Liver (tissue), 9 donors: ENCODE data around the gene PADI3. TPM values are rescaled to one million over a fixed set of nuclear protein-coding genes. Genes with fewer than 3 reads are reported as not detected.

ENCODE experiments used
- DNase-seq: peaks from one replicate; pipeline ENCODE4 v3.0.0-alpha.2; 2017; ENCODE audit warnings: low spot score
- H3K27ac ChIP-seq, 2 donors: one replicate each; pipeline ENCODE4 v1.7.0; 2013; ENCODE audit warnings: inconsistent platforms in 2 of 2, low read length in 2 of 2, control low read depth in 1 of 2, low read depth in 1 of 2, mild to moderate bottlenecking in 1 of 2
- H3K27me3 ChIP-seq, 4 donors: one replicate each; pipeline versions ENCODE4 v1.6.1 to v1.7.0; 2013; ENCODE audit warnings: low read length in 3 of 4, inconsistent platforms in 1 of 4, mild to moderate bottlenecking in 1 of 4, moderate library complexity in 1 of 4; ENCODE audit not compliant: control insufficient read depth in 4 of 4, insufficient read depth in 4 of 4
- H3K36me3 ChIP-seq, 4 donors: one replicate each; pipeline versions ENCODE4 v1.6.1 to v1.7.0; 2013; ENCODE audit warnings: low read length in 3 of 4, mild to moderate bottlenecking in 3 of 4, low read depth in 1 of 4, moderate library complexity in 1 of 4; ENCODE audit not compliant: control insufficient read depth in 4 of 4, insufficient read depth in 3 of 4
- H3K4me1 ChIP-seq, 4 donors: one replicate each; pipeline versions ENCODE4 v1.6.1 to v1.7.0; 2013; ENCODE audit warnings: low read length in 3 of 4, mild to moderate bottlenecking in 3 of 4, moderate library complexity in 1 of 4; ENCODE audit not compliant: control insufficient read depth in 4 of 4, insufficient read depth in 4 of 4
- H3K4me3 ChIP-seq, 3 donors: one replicate each; pipeline versions ENCODE4 v1.6.1 to v1.7.0; 2013; ENCODE audit warnings: low read length in 3 of 3, control low read depth in 1 of 3, low read depth in 1 of 3, mild to moderate bottlenecking in 1 of 3
- H3K9ac ChIP-seq, 2 donors: one replicate each; pipeline ENCODE4 v1.7.0; 2013; ENCODE audit warnings: low read length in 2 of 2, mild to moderate bottlenecking in 2 of 2, moderate library complexity in 2 of 2, control low read depth in 1 of 2, low read depth in 1 of 2
- H3K9me3 ChIP-seq, 4 donors: one replicate each; pipeline versions ENCODE4 v1.6.1 to v1.7.0; 2013; ENCODE audit warnings: low read length in 3 of 4; ENCODE audit not compliant: control insufficient read depth in 4 of 4
- EGR1 ChIP-seq, 2 donors: IDR thresholded peaks; 2 replicates each; pipeline ENCODE4 v1.6.1; 2016 to 2018; ENCODE audit warnings: antibody characterized with exemption in 2 of 2, low read depth in 2 of 2
- FOXA1 ChIP-seq: IDR thresholded peaks from 2 replicates; pipeline ENCODE4 v1.6.1; 2016; ENCODE audit warnings: antibody characterized with exemption
- FOXA2 ChIP-seq: IDR thresholded peaks from 2 replicates; pipeline ENCODE4 v1.6.1; 2016; ENCODE audit warnings: antibody characterized with exemption
- GABPA ChIP-seq, 2 donors: IDR thresholded peaks in 1 of 2; conservative IDR thresholded peaks in 1 of 2; 2 replicates each; pipeline ENCODE4 v1.6.1; 2016; ENCODE audit warnings: antibody characterized with exemption in 2 of 2, mild to moderate bottlenecking in 1 of 2, moderate library complexity in 1 of 2
- HNF4A ChIP-seq, 2 donors: conservative IDR thresholded peaks; 2 replicates each; pipeline ENCODE4 v1.6.1; 2016; ENCODE audit warnings: antibody characterized with exemption in 2 of 2, mild to moderate bottlenecking in 2 of 2
- HNF4G ChIP-seq: IDR thresholded peaks from 2 replicates; pipeline ENCODE4 v1.6.1; 2016; ENCODE audit warnings: antibody characterized with exemption
- JUND ChIP-seq, 2 donors: IDR thresholded peaks; 2 replicates each; pipeline ENCODE4 v1.6.1; 2016; ENCODE audit warnings: antibody characterized with exemption in 2 of 2
- NR2F2 ChIP-seq: IDR thresholded peaks from 2 replicates; pipeline ENCODE4 v1.6.1; 2016; ENCODE audit warnings: antibody characterized with exemption
- RAD21 ChIP-seq, 2 donors: IDR thresholded peaks; 2 replicates each; pipeline ENCODE4 v1.6.1; 2016; ENCODE audit warnings: antibody characterized with exemption in 2 of 2, mild to moderate bottlenecking in 2 of 2
- RXRA ChIP-seq, 2 donors: IDR thresholded peaks; 2 replicates each; pipeline ENCODE4 v1.6.1; 2017 to 2018; ENCODE audit warnings: antibody characterized with exemption in 2 of 2, mild to moderate bottlenecking in 1 of 2
- SP1 ChIP-seq: IDR thresholded peaks from 2 replicates; pipeline ENCODE4 v1.6.1; 2018; ENCODE audit warnings: antibody characterized with exemption, mild to moderate bottlenecking
- TAF1 ChIP-seq: conservative IDR thresholded peaks from 2 replicates; pipeline ENCODE4 v1.6.1; 2016; ENCODE audit warnings: antibody characterized with exemption, mild to moderate bottlenecking
- YY1 ChIP-seq: IDR thresholded peaks from 2 replicates; pipeline ENCODE4 v1.6.1; 2016; ENCODE audit warnings: antibody characterized with exemption, mild to moderate bottlenecking
- WGBS: extraction: QIAGEN DNeasy Blood & Tissue Kit; methylation state at CpG from one replicate; pipeline ENCODE4 v1.1.7; 2013; 5-methylcytosine and 5-hydroxymethylcytosine counted together
- polyA plus RNA-seq, 2 donors: library from polyadenylated mRNA; stranded (reverse) in 1 of 2; unstranded in 1 of 2; fragments of 200-250 nt in 1 of 2; fragments of >200 nt in 1 of 2; fragmentation: Nextera tagmentation in 1 of 2; extraction: Ambion mirVana in 1 of 2; gene quantifications; one replicate each; pipeline versions ENCODE4 v1.2.1 to v1.2.3, GENCODE V29; 2013 to 2015
- total RNA-seq, 2 donors: library from RNA; depleted of rRNA; stranded (reverse); fragments of >200 nt; gene quantifications; one replicate each; pipeline ENCODE4 v1.2.3, GENCODE V29; 2014
- TF ChIP-seq, protein P1 (sequence below): IDR thresholded peaks from 2 replicates; pipeline ENCODE4 v1.6.1; 2016; ENCODE audit warnings: antibody characterized with exemption
- TF ChIP-seq, protein P2 (sequence below): IDR thresholded peaks from 2 replicates; pipeline ENCODE4 v1.6.1; 2016; ENCODE audit warnings: antibody characterized with exemption
- TF ChIP-seq, protein P3 (sequence below): IDR thresholded peaks from 2 replicates; pipeline ENCODE4 v1.6.1; 2016; ENCODE audit warnings: antibody characterized with exemption, mild to moderate bottlenecking
- TF ChIP-seq, protein P4 (sequence below): fragments of 150-350 bp; IDR thresholded peaks from 2 replicates; pipeline ENCODE4 v1.5.1; 2017; ENCODE audit warnings: improper control_type of control experiment, low read depth, low read length; ENCODE audit not compliant: missing input control
- TF ChIP-seq, protein P5 (sequence below): IDR thresholded peaks from 2 replicates; pipeline ENCODE4 v1.6.1; 2016; ENCODE audit warnings: antibody characterized with exemption
- donor health status: healthy.
- donor health status: healthy.
- donor health status: healthy.
- donor health status: healthy.
- donor health status: healthy.

PADI3 gene
- total and polyA plus RNA-seq, 4 donors: not detected

DNA sequence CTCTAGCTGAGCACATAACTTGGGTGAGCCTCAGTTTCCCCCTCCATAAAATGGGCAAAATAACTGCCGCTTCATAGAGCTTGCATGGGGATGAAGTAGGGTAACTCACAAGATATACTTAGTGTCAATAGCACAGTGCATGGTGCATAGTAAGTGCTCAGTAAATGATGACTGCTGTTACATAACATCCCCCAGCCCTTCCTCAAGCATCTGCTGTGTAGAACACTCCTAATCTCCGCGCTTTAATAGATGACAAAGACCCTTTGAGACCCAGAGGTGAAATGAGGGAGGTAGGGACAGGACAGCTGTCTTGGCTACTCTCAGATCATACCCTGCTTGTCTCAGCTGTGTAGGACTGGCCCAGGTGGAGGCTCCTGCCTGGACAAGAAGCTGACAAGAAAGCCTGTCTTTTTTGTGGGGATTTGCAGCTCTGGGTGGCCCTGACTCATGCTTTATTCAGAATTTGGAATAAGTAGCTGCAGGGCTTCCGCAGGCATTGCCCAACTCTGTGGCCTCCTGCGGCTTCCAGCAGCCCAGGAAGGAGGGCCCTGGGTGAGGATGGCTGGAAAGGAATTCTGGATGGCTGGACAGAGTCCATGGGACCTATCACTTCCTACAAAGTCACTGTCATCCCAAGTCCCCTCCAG lies 38.4 kb downstream of the PADI3 start:
- H3K27me3 ChIP-seq: peaks cover 0 to 4% (median 2%) of the 10 kb centered on the region in 4 donors
- no peak overlapping the region for H3K9ac ChIP-seq
- WGBS: 86% methylated on average over 5 of the region's 5 CpGs
- no peak overlapping the region for H3K27ac ChIP-seq
- H3K9me3 ChIP-seq: no peaks in the 10 kb centered on the region
- TF ChIP-seq SP1 (no peak), FOXA1 (no peak), HNF4A (conservative IDR thresholded peaks at IDR 0.05) (no peak), JUND (IDR thresholded peaks at IDR 0.05) (no peak), EGR1 (IDR thresholded peaks at IDR 0.05; ENCODE audit: low read depth in 2 of 2) (no peak), FOXA2 (no peak), TAF1 (no peak), RAD21 (IDR thresholded peaks at IDR 0.05) (no peak), NR2F2 (no peak), GABPA (IDR thresholded peaks at IDR 0.05 in 1 of 2, conservative IDR thresholded peaks at IDR 0.05 in 1 of 2) (no peak), HNF4G (no peak), YY1 (no peak), RXRA (IDR thresholded peaks at IDR 0.05) (no peak)
- TF ChIP-seq, protein P1, sequence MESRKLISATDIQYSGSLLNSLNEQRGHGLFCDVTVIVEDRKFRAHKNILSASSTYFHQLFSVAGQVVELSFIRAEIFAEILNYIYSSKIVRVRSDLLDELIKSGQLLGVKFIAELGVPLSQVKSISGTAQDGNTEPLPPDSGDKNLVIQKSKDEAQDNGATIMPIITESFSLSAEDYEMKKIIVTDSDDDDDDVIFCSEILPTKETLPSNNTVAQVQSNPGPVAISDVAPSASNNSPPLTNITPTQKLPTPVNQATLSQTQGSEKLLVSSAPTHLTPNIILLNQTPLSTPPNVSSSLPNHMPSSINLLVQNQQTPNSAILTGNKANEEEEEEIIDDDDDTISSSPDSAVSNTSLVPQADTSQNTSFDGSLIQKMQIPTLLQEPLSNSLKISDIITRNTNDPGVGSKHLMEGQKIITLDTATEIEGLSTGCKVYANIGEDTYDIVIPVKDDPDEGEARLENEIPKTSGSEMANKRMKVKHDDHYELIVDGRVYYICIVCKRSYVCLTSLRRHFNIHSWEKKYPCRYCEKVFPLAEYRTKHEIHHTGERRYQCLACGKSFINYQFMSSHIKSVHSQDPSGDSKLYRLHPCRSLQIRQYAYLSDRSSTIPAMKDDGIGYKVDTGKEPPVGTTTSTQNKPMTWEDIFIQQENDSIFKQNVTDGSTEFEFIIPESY: no peak
- TF ChIP-seq, protein P2, sequence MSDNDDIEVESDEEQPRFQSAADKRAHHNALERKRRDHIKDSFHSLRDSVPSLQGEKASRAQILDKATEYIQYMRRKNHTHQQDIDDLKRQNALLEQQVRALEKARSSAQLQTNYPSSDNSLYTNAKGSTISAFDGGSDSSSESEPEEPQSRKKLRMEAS: no peak
- TF ChIP-seq, protein P3, sequence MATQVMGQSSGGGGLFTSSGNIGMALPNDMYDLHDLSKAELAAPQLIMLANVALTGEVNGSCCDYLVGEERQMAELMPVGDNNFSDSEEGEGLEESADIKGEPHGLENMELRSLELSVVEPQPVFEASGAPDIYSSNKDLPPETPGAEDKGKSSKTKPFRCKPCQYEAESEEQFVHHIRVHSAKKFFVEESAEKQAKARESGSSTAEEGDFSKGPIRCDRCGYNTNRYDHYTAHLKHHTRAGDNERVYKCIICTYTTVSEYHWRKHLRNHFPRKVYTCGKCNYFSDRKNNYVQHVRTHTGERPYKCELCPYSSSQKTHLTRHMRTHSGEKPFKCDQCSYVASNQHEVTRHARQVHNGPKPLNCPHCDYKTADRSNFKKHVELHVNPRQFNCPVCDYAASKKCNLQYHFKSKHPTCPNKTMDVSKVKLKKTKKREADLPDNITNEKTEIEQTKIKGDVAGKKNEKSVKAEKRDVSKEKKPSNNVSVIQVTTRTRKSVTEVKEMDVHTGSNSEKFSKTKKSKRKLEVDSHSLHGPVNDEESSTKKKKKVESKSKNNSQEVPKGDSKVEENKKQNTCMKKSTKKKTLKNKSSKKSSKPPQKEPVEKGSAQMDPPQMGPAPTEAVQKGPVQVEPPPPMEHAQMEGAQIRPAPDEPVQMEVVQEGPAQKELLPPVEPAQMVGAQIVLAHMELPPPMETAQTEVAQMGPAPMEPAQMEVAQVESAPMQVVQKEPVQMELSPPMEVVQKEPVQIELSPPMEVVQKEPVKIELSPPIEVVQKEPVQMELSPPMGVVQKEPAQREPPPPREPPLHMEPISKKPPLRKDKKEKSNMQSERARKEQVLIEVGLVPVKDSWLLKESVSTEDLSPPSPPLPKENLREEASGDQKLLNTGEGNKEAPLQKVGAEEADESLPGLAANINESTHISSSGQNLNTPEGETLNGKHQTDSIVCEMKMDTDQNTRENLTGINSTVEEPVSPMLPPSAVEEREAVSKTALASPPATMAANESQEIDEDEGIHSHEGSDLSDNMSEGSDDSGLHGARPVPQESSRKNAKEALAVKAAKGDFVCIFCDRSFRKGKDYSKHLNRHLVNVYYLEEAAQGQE: no peak
- TF ChIP-seq, protein P4, sequence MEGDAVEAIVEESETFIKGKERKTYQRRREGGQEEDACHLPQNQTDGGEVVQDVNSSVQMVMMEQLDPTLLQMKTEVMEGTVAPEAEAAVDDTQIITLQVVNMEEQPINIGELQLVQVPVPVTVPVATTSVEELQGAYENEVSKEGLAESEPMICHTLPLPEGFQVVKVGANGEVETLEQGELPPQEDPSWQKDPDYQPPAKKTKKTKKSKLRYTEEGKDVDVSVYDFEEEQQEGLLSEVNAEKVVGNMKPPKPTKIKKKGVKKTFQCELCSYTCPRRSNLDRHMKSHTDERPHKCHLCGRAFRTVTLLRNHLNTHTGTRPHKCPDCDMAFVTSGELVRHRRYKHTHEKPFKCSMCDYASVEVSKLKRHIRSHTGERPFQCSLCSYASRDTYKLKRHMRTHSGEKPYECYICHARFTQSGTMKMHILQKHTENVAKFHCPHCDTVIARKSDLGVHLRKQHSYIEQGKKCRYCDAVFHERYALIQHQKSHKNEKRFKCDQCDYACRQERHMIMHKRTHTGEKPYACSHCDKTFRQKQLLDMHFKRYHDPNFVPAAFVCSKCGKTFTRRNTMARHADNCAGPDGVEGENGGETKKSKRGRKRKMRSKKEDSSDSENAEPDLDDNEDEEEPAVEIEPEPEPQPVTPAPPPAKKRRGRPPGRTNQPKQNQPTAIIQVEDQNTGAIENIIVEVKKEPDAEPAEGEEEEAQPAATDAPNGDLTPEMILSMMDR: no peak
- TF ChIP-seq, protein P5, sequence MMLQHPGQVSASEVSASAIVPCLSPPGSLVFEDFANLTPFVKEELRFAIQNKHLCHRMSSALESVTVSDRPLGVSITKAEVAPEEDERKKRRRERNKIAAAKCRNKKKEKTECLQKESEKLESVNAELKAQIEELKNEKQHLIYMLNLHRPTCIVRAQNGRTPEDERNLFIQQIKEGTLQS: no peak
- H3K4me1 ChIP-seq: no peaks in the 10 kb centered on the region
- no peak overlapping the region for H3K4me3 ChIP-seq
- no peak for DNase-seq
- no peaks in the 10 kb centered on the region for H3K36me3 ChIP-seq
